Measurements from ENCODE around the gene TOMM40.
"Not testable (repeated sequence)": the region's sequence is repeated elsewhere in the genome, so short reads cannot be mapped to it uniquely, and the experiment has no call there.

The TOMM40 gene

DNA sequence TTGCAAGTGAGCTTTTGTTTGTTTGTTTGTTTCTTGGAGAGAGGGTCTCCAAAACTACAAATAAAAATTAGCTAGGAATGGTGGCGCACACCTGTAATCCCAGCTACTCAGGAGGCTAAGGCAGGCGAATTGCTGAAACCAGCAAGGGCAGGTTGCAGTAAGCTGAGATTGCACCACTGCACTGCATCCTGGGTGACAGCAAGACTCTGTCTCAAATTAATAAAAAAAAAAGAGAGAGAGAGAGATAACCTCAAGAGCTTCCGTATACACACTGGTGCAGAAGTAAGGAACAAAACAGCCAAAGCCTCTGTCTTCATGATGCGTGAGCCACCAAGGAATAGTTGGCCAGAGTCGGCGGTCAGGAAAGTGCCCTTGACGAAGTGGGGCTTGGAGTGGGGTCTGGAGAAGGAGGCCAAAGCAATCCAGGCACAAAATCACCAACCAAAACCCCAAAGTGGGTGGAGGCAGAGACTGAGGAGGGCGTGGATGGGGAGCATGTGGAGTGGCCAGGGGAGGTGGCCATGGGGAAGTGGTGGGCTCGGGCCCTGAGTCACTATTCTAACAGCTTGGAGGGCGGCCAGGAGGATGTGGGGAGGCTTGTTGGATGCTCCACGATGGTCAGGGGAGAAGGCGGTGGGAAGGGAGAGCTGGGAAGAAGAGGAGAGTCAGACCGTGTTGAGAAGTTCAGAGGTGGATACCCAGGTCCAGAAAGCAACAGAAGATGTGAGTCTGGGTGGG, 21.2 kb upstream of the TOMM40 start:
- in situ Hi-C loops (cut with MboI; ENCODE audit: low sequenced_read_pairs): no loop called here

DNA sequence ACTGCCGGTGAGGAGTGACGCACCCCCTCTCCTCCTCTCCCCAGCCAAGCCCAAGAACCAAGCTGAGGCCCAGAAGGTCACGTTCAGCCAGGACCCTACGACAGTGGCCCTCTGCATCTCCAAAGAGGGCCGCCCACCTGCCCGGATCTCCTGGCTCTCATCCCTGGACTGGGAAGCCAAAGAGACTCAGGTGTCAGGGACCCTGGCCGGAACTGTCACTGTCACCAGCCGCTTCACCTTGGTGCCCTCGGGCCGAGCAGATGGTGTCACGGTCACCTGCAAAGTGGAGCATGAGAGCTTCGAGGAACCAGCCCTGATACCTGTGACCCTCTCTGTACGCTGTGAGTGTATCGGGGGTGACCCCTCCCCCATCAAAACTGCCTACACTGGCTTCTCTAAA, 19.2 kb upstream of the TOMM40 start:
- in situ Hi-C loops (cut with MboI; ENCODE audit: low sequenced_read_pairs): no loop called here

DNA sequence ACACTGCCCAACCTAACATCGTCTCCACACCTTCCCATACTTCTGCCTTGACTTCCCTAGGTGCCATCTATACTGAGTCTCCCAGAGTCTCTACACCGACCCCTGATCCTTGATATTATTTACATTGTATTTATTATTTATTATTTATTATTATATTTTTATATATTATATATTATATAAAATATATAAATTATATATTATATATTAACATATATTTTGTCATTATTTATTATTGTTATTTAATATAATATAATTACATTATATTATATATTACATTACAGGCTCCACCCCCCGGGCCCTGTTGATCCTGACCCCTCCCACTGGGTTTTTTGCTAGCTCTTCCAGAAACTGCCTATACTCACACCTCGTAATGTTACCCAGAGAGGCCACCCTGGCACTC, 18.4 kb upstream of the TOMM40 start:
- in situ Hi-C loops (cut with MboI; ENCODE audit: low sequenced_read_pairs): no loop called here

DNA sequence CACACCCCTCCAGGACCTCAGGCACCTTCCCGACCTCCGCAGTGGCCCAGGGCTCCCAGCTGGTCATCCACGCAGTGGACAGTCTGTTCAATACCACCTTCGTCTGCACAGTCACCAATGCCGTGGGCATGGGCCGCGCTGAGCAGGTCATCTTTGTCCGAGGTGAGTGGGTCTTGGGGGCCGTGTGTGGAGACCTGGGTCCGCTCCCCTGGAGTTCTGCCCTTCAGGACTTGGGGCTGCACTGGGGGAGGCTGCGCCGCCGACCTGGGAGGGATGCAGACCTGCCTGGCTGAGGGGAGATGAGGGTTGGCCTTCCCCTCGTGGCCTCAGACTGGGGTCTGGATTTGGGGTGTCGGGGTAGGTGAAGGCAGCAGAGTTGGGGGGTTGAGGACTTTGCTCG, 16.7 kb upstream of the TOMM40 start:
- in situ Hi-C loops (cut with MboI; ENCODE audit: low sequenced_read_pairs): no loop called here

DNA sequence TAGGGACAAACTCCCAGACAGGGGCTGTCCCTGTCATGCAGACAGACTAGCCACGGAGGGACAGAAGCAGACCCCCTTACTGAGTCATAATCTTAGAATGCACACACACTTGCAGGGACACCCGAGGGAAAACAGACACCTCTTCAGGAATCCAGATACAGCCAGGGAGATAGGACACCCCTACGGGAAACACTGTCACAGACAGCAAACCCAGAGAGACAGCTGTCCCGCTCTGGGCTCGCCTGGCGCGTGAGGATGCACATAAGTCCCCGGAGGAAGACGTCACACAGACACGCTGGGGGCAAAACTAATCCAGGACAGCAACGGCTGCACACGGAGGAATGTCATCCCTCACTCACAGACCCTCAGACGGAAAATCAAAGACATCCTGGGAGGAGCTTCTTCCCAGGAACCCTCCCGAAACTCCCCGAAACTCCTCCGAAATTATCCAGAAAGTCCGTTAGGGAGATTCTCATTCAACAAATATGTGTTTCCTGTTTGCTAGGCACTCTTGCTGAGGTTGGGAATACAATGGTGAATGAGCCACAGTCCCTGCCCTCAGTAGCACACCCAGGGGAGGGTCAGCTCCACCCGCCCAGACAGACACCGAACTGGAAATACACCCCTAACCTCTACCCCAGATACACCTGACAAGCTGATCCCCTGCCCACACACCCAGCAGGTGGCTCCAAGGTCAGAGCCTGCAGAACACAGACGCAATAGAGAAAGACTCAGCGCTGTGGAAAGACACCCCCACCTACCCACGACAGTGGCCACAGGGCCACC, 15.2 kb upstream of the TOMM40 start:
- in situ Hi-C loops (cut with MboI; ENCODE audit: low sequenced_read_pairs): no loop called here

DNA sequence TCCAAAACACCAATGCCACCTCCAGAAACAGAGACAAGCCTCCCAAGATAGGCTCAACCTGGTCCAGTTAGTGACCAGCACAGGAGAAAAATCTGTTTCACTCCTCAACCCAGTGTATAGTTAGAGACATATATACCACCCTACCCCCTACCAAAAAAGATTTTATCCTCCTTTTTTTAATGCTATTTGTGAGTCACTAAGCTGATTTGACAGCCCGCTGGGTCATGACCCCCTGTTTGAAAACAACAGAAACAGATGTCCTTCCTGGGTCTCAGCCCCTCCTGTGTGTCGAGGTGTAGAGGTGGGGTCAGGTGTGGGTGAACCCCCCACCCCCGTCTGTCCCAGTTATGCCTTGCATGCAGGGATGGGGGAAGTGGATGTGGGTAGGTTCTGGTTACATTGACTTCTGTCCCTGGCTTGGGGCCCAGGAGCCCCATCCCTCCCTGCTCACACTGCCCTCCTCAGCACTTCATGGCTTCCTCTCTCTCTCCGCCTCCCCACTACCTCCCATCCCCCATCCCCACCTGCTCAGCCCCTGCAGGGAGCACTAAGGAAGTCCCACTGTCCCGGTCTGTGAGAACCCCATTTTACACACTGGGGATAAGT, 14.0 kb upstream of the TOMM40 start:
- in situ Hi-C loops (cut with MboI; ENCODE audit: low sequenced_read_pairs): no loop called here

DNA sequence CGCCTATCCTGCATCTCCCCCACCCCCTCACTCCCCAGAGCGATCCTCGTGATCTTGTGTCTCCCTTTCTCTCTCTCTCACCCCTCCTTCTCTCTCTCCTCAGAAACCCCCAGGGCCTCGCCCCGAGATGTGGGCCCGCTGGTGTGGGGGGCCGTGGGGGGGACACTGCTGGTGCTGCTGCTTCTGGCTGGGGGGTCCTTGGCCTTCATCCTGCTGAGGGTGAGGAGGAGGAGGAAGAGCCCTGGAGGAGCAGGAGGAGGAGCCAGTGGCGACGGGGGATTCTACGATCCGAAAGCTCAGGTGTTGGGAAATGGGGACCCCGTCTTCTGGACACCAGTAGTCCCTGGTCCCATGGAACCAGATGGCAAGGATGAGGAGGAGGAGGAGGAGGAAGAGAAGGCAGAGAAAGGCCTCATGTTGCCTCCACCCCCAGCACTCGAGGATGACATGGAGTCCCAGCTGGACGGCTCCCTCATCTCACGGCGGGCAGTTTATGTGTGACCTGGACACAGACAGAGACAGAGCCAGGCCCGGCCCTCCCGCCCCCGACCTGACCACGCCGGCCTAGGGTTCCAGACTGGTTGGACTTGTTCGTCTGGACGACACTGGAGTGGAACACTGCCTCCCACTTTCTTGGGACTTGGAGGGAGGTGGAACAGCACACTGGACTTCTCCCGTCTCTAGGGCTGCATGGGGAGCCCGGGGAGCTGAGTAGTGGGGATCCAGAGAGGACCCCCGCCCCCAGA, 12.8 kb upstream of the TOMM40 start:
- in situ Hi-C loops (cut with MboI; ENCODE audit: low sequenced_read_pairs): no loop called here

DNA sequence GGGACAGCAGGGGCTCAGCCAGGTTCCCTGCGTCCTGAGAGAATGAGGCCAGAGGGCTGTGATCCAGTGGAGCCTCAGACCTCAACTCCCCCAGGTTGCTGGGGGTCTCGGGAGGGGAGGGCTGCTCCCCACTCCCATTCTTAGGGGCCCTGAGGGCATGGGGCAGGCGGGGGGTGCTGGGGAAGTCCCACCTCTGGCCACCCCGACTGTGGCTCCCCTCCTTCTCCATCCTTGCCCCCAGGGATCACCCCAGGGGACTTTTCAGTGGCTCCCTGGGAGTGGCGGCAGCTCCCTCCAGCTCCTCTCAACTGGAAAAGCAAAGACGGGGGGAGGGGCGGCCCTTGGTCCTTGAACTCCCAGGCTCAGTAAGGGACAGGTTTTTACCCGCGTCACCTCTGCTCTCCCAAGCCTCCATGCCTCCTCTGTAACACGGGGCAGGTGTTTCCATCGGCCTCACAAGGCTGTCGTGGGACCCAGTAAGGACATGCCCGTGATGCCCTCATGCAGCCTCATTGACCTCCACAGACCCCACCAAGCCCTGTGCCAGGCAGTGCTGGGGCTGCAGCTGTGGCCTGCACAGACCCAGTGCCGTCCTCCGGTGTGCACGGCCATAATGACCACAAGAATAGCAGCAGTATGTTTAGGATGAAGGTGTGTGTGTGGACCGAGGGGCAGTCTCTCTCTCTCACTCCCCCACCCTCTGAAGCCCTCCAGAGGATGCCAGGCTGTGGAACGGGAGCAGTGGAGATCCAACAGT, 11.6 kb upstream of the TOMM40 start:
- in situ Hi-C loops (cut with MboI; ENCODE audit: low sequenced_read_pairs): no loop called here

DNA sequence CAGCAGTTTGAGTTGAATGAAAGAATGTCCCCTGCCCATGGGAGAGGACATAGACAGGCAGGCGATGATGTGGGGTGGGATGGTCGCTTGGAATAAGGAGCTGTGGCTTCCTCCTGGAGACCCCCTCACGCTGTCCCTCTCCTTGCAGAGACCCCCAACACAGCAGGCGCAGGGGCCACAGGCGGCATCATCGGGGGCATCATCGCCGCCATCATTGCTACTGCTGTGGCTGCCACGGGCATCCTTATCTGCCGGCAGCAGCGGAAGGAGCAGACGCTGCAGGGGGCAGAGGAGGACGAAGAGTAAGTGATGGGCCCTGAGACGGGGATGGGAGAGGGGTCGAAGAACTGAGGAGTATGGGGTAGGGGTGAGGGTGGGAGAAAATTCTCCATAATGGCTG, 9.0 kb upstream of the TOMM40 start:
- in situ Hi-C loops (cut with MboI; ENCODE audit: low sequenced_read_pairs): no loop called here

DNA sequence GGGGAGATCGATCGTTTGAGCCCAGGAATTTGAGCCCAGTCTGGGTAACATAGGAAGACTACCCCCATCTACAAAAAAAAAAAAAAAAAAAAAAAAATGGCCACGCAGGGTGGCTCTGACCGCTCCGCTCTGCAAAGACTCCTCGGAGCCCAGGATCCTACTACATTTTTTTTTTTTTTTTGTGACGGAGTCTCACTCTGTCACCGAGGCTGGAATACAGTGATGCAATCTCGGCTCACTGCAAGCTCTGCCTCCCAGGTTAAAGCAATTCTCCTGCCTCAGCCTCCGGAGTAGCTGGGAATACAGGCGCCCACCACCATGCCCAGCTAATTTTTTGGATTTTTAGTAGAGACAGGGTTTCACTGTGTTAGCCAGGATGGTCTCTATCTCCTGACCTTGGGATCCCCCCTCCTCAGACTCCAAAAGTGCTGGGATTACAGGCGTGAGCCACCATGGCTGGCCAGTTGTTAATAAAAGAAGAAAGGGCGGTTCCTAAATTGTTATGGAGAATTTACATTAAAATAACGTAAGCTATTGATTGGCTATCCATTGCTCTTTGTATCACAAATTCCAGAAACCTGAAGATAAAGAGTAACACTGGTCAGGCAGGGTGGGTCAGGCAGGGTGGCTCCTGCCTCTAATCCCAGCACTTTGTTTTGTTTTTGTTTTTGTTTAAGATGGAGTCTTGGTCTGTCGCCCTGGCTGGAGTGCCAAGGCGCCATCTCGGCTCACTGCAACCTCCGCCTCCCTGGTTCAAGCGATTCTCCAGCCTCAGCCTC, 8.2 kb upstream of the TOMM40 start:
- in situ Hi-C loops (cut with MboI; ENCODE audit: low sequenced_read_pairs): not testable (repeated sequence)

DNA sequence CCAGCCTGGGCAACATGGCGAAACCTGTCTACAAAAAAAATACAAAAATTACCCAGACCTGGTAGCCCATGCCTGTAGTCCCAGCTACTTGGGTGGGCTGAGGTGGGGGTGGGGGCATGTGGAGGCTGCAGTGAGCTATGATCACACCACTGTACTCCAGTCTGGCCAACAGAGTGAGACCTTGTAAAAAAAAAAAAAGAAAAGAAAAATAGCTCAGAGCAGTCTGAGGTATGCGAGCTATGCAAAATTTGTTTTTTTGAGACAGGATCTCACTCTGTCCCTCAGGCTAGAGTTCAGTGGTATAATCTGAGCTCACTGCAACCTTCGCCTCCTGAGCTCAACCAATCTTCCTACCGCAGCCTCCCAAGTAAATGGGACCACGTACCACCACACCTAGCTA, 7.1 kb upstream of the TOMM40 start:
- in situ Hi-C loops (cut with MboI; ENCODE audit: low sequenced_read_pairs): no loop called here

DNA sequence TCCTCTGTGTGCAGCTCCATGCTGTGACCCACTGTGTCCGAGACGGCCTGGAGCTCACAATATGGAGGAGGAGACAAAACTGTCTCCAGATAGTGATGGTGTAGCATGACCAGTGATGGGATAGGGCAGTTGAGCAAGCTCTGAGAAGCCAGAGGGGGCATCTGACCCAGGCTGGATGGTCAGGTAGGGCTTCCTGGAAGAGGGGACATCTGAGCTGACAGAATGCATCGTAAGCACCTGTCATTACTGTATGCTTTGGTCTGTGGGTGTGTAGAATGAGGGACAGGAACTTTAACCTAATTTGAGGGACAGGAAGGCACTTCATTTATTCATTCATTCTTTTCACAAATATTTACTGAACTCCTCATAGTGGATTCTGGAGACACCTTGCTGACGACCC, 6.5 kb upstream of the TOMM40 start:
- in situ Hi-C loops (cut with MboI; ENCODE audit: low sequenced_read_pairs): no loop called here

DNA sequence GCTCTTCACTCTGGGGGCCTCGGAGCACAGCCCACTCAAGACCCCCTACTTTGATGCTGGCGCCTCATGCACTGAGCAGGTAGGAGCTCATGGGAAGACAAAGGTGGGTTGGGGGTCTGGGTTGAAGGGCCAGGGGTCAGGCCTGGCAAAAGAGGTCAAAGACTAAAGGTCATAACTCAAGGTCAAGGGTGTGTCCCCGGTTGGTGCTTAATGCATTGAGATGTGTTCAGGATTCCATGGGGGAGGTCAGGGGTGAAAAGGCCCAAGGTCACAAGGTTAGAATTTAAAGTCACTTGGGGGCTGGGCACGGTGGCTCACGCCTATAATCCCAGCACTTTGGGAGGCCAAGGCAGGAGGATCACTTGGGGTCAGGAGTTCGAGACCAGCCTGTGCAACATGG, 4.9 kb upstream of the TOMM40 start:
- in situ Hi-C loops (cut with MboI; ENCODE audit: low sequenced_read_pairs): no loop called here

DNA sequence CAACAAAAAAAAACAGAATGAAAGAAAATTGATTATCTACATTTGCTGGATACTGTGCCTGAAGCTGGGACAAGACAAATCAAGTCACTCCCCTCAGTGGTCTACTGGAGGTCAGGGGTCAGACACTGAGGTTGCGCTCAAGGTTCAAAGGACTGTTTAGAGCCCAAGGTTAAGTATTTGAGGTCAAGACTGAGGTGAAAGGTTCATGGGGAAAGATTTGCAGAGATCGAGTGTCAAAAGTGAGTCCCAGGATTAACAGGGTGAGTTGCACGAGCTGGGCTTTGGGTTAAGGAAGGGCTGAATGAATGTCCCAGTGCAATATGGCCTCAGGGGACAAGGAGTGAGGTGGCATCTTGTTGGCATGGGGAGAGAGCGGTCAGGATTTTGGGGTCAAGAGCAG, 3.4 kb upstream of the TOMM40 start:
- in situ Hi-C loops (cut with MboI; ENCODE audit: low sequenced_read_pairs): no loop called here

DNA sequence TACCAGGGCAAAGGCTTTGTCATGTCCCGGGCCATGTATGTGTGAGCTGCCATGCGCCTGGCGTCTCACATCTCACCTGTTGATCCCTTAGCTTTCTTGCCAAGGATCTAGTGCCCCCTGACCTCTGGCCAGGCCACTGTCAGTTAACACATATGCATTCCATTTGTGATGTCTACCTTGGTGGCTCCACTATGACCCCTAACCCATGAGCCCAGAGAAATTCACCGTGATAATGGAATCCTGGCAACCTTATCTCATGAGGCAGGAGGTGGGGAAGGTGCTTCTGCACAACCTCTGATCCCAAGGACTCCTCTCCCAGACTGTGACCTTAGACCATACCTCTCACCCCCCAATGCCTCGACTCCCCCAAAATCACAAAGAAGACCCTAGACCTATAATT, 2.7 kb upstream of the TOMM40 start:
- in situ Hi-C loops (cut with MboI; ENCODE audit: low sequenced_read_pairs): not testable (repeated sequence)

DNA sequence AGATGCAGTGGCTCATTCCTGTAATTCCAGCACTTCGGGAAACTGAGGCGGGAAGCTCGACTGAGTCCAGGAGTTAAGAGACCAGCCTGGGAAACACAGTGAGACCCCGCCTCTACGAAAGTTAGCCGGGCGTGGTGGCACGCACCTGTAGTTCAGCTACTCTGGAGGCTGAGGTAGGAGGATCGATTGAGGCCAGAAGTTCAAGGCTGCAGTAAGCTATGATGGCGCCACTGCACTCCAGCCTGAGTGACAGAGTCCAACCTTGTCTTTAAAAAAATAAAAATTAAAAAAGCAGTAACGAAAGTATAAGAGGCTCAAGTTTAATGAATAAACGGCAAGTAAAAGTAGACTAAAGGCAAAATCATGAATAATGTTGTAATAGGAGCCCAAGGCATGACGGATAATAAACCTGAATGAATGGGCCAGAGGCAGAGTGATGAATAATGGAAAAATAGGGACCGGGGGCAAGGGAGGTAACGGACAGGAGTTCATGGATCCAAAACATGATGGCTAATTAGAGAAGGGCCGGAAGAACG, 1.2 kb upstream of the TOMM40 start:
- in situ Hi-C loops (cut with MboI; ENCODE audit: low sequenced_read_pairs): no loop called here

DNA sequence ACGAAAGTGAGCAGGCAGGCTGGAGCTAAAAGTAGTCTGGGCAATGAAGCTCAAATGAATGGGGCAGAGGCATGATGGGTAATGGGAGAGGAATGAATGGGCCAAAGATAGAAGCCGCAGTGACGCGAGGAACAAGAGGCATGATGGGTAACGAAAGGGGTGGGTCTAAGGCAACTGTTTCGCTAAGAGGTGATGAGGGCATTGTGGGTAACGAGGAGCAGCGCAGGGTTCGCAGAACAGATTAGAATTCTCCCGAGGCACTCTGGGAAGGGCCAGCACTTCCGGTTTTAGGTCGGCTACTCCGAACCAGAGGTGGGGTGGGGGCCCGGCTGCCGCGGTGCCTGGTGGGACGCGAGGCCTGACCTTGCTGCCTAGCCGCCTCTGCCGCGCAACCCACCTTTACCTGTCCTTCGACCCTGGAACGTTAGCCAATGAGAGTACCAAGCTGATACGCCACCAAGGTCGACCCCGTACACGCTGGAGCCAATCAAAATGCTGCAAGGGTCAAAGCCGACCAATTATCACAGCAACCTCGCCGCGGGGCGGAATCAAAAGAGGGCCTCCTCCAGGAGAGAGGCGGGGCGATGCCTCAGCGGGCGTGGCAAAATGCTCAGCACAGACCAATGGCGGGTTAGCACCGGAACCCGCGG, 563 bp upstream of the TOMM40 start:
- in situ Hi-C loops (cut with MboI; ENCODE audit: low sequenced_read_pairs): no loop called here

DNA sequence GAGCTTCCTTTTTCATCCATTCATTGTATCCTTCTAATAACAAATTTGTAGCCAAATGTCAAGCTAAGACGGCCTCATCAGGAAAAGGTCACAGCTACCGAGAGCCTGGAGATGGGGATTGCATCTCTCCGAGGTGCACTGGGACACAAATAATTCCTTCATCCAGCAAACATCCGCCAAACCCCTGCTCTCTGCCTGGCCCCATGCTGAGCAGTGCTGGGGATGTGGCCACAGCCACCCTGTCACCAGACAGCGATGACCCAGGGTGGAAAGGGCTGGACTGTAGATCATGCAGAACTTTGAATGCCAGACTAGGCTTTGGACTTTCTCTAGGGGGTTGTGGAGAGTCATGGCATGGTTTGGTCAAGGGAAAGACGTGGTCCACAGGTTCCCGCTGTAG, 1.9 kb downstream of the TOMM40 start:
- in situ Hi-C loops (cut with MboI; ENCODE audit: low sequenced_read_pairs): no loop called here

DNA sequence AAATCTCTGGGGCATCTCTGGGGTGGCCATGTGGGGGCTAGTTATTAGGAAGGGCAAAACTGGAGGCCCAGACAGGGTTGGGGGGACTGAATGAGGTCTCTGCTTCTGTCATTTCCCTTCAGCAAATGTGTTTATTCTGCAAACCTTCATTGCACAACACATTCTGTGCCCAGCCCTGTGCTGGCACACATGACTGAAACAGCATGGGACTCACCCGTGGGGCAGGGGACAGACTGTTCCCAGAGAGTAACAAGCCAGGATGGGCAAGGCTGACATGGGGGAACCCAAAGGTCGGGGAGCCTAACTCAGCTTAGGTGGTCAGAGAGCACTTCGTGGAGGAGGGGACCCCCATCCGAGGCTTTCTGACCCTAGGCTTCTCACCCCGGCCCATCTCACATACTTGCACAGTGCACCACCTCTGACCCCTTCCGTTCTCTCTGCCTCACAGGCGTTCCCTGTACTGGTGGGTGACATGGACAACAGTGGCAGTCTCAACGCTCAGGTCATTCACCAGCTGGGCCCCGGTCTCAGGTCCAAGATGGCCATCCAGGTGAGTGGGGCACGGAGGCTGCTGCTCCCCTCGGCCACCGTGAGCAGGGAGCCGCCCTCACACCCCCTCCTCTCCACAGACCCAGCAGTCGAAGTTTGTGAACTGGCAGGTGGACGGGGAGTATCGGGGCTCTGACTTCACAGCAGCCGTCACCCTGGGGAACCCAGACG, 2.4 kb downstream of the TOMM40 start:
- in situ Hi-C loops (cut with MboI; ENCODE audit: low sequenced_read_pairs): no loop called here

Measured in HL-60/S4 treated with phorbol 12-myristate 13-acetate at 8.2 ng/mL for 4 days and 3 days (cell line).